Tibial artery (tissue), 4 donors: Measurements from ENCODE around the gene FAAP100.

Experiments
- DNase-seq, 2 donors: peaks; one replicate each; pipeline ENCODE4 v3.0.0-alpha.2; 2019
- H3K27ac ChIP-seq, 2 donors: fragments of 200-600 bp; sonication (generic) in 1 of 2; 1 replicate in 1 of 2; 2 replicates in 1 of 2; pipeline ENCODE4 v1.5.1; 2018 to 2019; ENCODE audit warnings: mild to moderate bottlenecking in 1 of 2
- H3K27me3 ChIP-seq, 2 donors: fragments of 200-600 bp; sonication (generic) in 1 of 2; one replicate each; pipeline versions ENCODE4 v1.5.1 to v1.6.0; 2016 to 2019
- H3K36me3 ChIP-seq, 3 donors: fragments of 200-600 bp; sonication (generic) in 2 of 3; one replicate each; pipeline ENCODE4 v1.5.1; 2016 to 2019; ENCODE audit warnings: mild to moderate bottlenecking in 2 of 3
- H3K4me1 ChIP-seq, 4 donors: fragments of 200-600 bp; sonication (generic) in 2 of 4; 1 replicate in 3 of 4; 2 replicates in 1 of 4; pipeline ENCODE4 v1.5.1; 2016 to 2019
- H3K4me3 ChIP-seq, 2 donors: fragments of 200-600 bp; sonication (generic) in 1 of 2; 1 replicate in 1 of 2; 2 replicates in 1 of 2; pipeline ENCODE4 v1.5.1; 2018 to 2019; ENCODE audit warnings: mild to moderate bottlenecking in 2 of 2
- H3K9me3 ChIP-seq, 3 donors: fragments of 200-600 bp; sonication (generic) in 1 of 3; one replicate each; pipeline ENCODE4 v1.5.1; 2016 to 2019
- CTCF ChIP-seq, 2 experiments: fragments of 200-600 bp in 1 of 2; fragments of 450-650 bp in 1 of 2; IDR thresholded peaks; one replicate each; pipeline ENCODE4 v1.5.1; 2017 to 2019; ENCODE audit warnings: antibody characterized with exemption in 2 of 2, mild to moderate bottlenecking in 1 of 2, moderate library complexity in 1 of 2
- intact Hi-C: fragments of 100-400 bp; cut with DNase I; formaldehyde crosslinking; loops from one replicate; pipeline ENCODE4 v1.15.0; 2023; ENCODE audit warnings: low total_unique reads

Gene FAAP100

GRCh38 chr17:81499601-81499970 lies 52.6 kb downstream of the FAAP100 start:
- H3K4me3 ChIP-seq: peak overlapping the region; percentile 14 to 16
- DNase-seq: no peak
- intact Hi-C loops: loop anchor here (5.0 kb wide), 1 partner anchor 108 kb away; no protein-coding TSS in a partner anchor
- H3K27ac ChIP-seq: peak overlapping the region; percentile 31 to 36
- H3K36me3 ChIP-seq: no peaks in the 10 kb centered on the region
- H3K4me1 ChIP-seq: peaks cover 0 to 19% (median 8%) of the 10 kb centered on the region in 4 donors
- H3K9me3 ChIP-seq: no peaks in the 10 kb centered on the region
- H3K27me3 ChIP-seq: no peaks in the 10 kb centered on the region
- TF ChIP-seq CTCF (IDR thresholded peaks at IDR 0.05): no peak

- intact Hi-C loops: loop anchor here (5.0 kb wide), 1 partner anchor 108 kb away; no protein-coding TSS in a partner anchor
Observed at GRCh38 chr17:81498953-81499600, 53.1 kb downstream of the FAAP100 start.

GRCh38 chr17:81494626-81495377 lies 57.4 kb downstream of the FAAP100 start:
- H3K9me3 ChIP-seq: no peaks in the 10 kb centered on the region
- H3K4me3 ChIP-seq: no peak overlapping the region
- H3K27me3 ChIP-seq: peaks cover 0 to 8% of the 10 kb centered on the region in 2 donors
- peaks cover 0 to 18% (median 8%) of the 10 kb centered on the region in 4 donors for H3K4me1 ChIP-seq
- DNase-seq: no peak
- H3K36me3 ChIP-seq: no peaks in the 10 kb centered on the region
- intact Hi-C loops: loop anchor here (5.0 kb wide), 1 partner anchor 112 kb away; no protein-coding TSS in a partner anchor
- TF ChIP-seq CTCF (IDR thresholded peaks at IDR 0.05): no peak
- H3K27ac ChIP-seq: no peak overlapping the region

More at GRCh38 chr17:81498953-81499600, 53.1 kb downstream of the FAAP100 start:
- peak overlapping the region; percentile 14 to 16 for H3K4me3 ChIP-seq
- H3K27me3 ChIP-seq: no peaks in the 10 kb centered on the region
- H3K27ac ChIP-seq: peak overlapping the region in 1 of 2 donors; percentile 31
- H3K9me3 ChIP-seq: no peaks in the 10 kb centered on the region
- H3K36me3 ChIP-seq: no peaks in the 10 kb centered on the region
- no peak for TF ChIP-seq CTCF (IDR thresholded peaks at IDR 0.05)
- peaks cover 0 to 19% (median 8%) of the 10 kb centered on the region in 4 donors for H3K4me1 ChIP-seq
- no peak for DNase-seq

- no peak overlapping the region for H3K4me3 ChIP-seq
- H3K27me3 ChIP-seq: peaks cover 0 to 11% of the 10 kb centered on the region in 2 donors
- no peak overlapping the region for H3K27ac ChIP-seq
- no peaks in the 10 kb centered on the region for H3K36me3 ChIP-seq
- no peak for TF ChIP-seq CTCF (IDR thresholded peaks at IDR 0.05)
- intact Hi-C loops: no loop called here
- DNase-seq: no peak
- no peaks in the 10 kb centered on the region for H3K9me3 ChIP-seq
- peaks cover 0 to 19% (median 8%) of the 10 kb centered on the region in 4 donors for H3K4me1 ChIP-seq
Observed at GRCh38 chr17:81493198-81494038, 58.7 kb downstream of the FAAP100 start.

GRCh38 chr17:81492706-81493105 lies 59.4 kb downstream of the FAAP100 start:
- Histone ChIP-seq H3K27me3 (peaks cover 0 to 11% of the 10 kb centered on the region in 2 donors), H3K4me3 (no peak overlapping the region), H3K27ac (no peak overlapping the region), H3K36me3 (no peaks in the 10 kb centered on the region), H3K9me3 (no peaks in the 10 kb centered on the region), H3K4me1 (peaks cover 0 to 23% (median 13%) of the 10 kb centered on the region in 4 donors)
- intact Hi-C loops: no loop called here
- DNase-seq: no peak
- no peak for TF ChIP-seq CTCF (IDR thresholded peaks at IDR 0.05)
